HepG2 (cell line): Measurements from ENCODE around the gene PKIG. TPM values are rescaled to one million over a fixed set of nuclear protein-coding genes. Genes with fewer than 3 reads are reported as not detected.

ENCODE experiments used
- AGO2 ChIP-seq: fragments of 200-400 bp; formaldehyde crosslinking; optimal IDR thresholded peaks from 2 replicates; pipeline ENCODE3; 2017; ENCODE audit warnings: mild to moderate bottlenecking, low read depth, low read length, moderate library complexity
- CBX5 ChIP-seq: sonication (generic); formaldehyde crosslinking; IDR thresholded peaks from 2 replicates; pipeline ENCODE4 v1.4.0; 2020; ENCODE audit warnings: missing genetic modification reagents, borderline replicate concordance
- HNF1B ChIP-seq: sonication (generic); formaldehyde crosslinking; IDR thresholded peaks from 2 replicates; pipeline ENCODE4 v1.5.1; 2020; ENCODE audit warnings: mild to moderate bottlenecking, moderate library complexity, missing genetic modification reagents
- MAZ ChIP-seq, 2 experiments: sonication (generic) in 1 of 2; formaldehyde crosslinking in 1 of 2; IDR thresholded peaks; 2 replicates each; pipeline versions ENCODE4 v1.5.0 to v1.6.1; 2012 to 2020; ENCODE audit warnings: low read depth in 2 of 2, mild to moderate bottlenecking in 2 of 2, borderline replicate concordance in 1 of 2, improper control_type of control experiment in 1 of 2, low read length in 1 of 2, missing genetic modification reagents in 1 of 2, moderate library complexity in 1 of 2
- MEF2D ChIP-seq: sonication (generic); formaldehyde crosslinking; IDR thresholded peaks from 2 replicates; pipeline ENCODE4 v1.5.1; 2020; ENCODE audit warnings: mild to moderate bottlenecking, missing genetic modification reagents
- MXD3 ChIP-seq: IDR thresholded peaks from 2 replicates; pipeline ENCODE4 v1.6.1; 2016; ENCODE audit warnings: mild to moderate bottlenecking, missing biosample characterization, missing genetic modification reagents
- PPARG ChIP-seq: conservative IDR thresholded peaks from 2 replicates; pipeline ENCODE4 v1.6.1; 2016; ENCODE audit warnings: missing biosample characterization, missing genetic modification reagents
- RORA ChIP-seq: sonication (generic); formaldehyde crosslinking; IDR thresholded peaks from 2 replicates; pipeline ENCODE4 v1.5.0; 2020; ENCODE audit warnings: mild to moderate bottlenecking, missing genetic modification reagents, moderate library complexity
- SKI ChIP-seq: fragments of 450-650 bp; IDR thresholded peaks from one replicate; pipeline ENCODE4 v1.6.1; 2018; ENCODE audit warnings: mild to moderate bottlenecking; ENCODE audit not compliant: partially characterized antibody
- TAF1 ChIP-seq: sonication (generic); formaldehyde crosslinking; IDR thresholded peaks from 2 replicates; pipeline ENCODE4 v1.4.0; 2020; ENCODE audit warnings: missing genetic modification reagents
- ZBED4 ChIP-seq: sonication (generic); formaldehyde crosslinking; IDR thresholded peaks from 2 replicates; pipeline ENCODE4 v1.4.0; 2020; ENCODE audit warnings: missing genetic modification reagents, borderline replicate concordance
- ZBTB21 ChIP-seq: sonication (generic); formaldehyde crosslinking; IDR thresholded peaks from 2 replicates; pipeline ENCODE4 v1.4.0; 2020; ENCODE audit warnings: missing genetic modification reagents
- ZFP91 ChIP-seq: sonication (generic); formaldehyde crosslinking; IDR thresholded peaks from 2 replicates; pipeline ENCODE4 v1.9.0; 2022; ENCODE audit warnings: missing genetic modification reagents, mild to moderate bottlenecking, borderline replicate concordance
- ZFX ChIP-seq: sonication (generic); formaldehyde crosslinking; IDR thresholded peaks from 2 replicates; pipeline ENCODE4 v1.4.0; 2020; ENCODE audit warnings: mild to moderate bottlenecking, low read depth, missing genetic modification reagents, moderate library complexity
- ZNF20 ChIP-seq: sonication (generic); formaldehyde crosslinking; IDR thresholded peaks from 2 replicates; pipeline ENCODE4 v1.4.0; 2020; ENCODE audit warnings: mild to moderate bottlenecking, moderate library complexity, missing genetic modification reagents
- ZNF232 ChIP-seq: sonication (generic); formaldehyde crosslinking; IDR thresholded peaks from 2 replicates; pipeline ENCODE4 v1.4.0; 2020; ENCODE audit warnings: missing genetic modification reagents, borderline replicate concordance
- ZNF235 ChIP-seq: sonication (generic); formaldehyde crosslinking; IDR thresholded peaks from 2 replicates; pipeline ENCODE4 v1.8.1; 2023; ENCODE audit warnings: mild to moderate bottlenecking, missing genetic modification reagents, borderline replicate concordance
- ZNF557 ChIP-seq: sonication (generic); formaldehyde crosslinking; IDR thresholded peaks from 2 replicates; pipeline ENCODE4 v1.4.0; 2020; ENCODE audit warnings: missing genetic modification reagents
- ZNF703 ChIP-seq: sonication (generic); formaldehyde crosslinking; IDR thresholded peaks from 2 replicates; pipeline ENCODE4 v1.5.1; 2020; ENCODE audit warnings: missing genetic modification reagents, mild to moderate bottlenecking, moderate library complexity, borderline replicate concordance
- polyA plus RNA-seq, 8 experiments: library from polyadenylated mRNA; depleted of rRNA in 3 of 8; stranded (reverse) in 7 of 8; unstranded in 1 of 8; fragments of >200 nt; fragmentation: Illumina TruSeq in 4 of 8; extraction: Trizol in 4 of 8; gene quantifications; 2 replicates each; pipeline versions ENCODE4 v1.2.1 to v1.2.3, GENCODE V29; 2011 to 2016; ENCODE audit warnings: low read depth in 4 of 8, missing spikeins in 1 of 8, mixed read lengths in 1 of 8; ENCODE audit not compliant: insufficient read depth in 1 of 8
- total RNA-seq, 5 experiments: library from RNA; depleted of rRNA; stranded (reverse); fragments of >200 nt; fragmentation: Illumina TruSeq; extraction: Trizol; gene quantifications; 2 replicates each; pipeline ENCODE4 v1.2.3, GENCODE V29; 2016; ENCODE audit warnings: low read depth in 1 of 5

Gene PKIG
- total and polyA plus RNA-seq, 2 of the 13 experiments (the other 11 are each of a cell fraction or from before 2014, with no cell fraction given): 30.8 to 44.5 TPM

DNA sequence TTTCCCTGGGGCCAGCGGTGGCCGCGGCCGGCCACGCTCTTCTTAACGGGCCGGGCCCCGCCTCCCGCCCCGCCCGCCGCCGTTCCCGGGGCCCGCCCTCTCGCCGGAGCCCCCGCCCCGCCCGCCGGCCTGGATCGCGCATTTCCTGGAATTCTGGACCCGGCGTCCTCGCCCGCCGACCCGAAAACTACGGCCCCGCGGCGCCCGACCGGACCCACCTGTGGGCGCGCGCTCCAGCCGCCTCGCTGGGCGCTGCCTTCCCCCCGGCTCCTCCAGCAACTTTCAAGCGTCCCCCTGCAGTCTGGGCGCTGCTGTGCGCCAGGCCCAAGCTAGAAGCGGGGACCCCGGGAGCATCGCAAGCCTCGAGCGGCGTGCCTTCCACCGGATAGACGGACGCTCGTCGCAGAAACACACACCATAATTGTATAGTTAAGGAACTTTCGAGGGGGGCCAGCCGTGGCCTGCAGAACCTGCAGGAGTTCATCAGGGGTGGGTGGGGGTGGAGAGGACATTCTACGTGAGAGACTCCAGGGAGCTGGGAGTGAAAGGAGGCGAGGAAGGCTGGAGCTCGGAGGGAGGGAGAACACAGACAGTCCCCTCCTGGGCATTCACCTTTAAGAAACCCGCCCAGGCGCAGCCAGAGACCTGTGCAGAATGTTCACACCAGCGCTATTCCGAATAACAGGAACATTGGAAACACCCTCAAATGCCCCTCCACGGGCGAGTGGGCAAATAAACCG, 69.5 kb downstream of the PKIG start, which contains the start of gene ADA (continued):
- TF ChIP-seq HNF1B (CRISPR knock-in tag) (0 out of 2 replicates have a peak, but pooled peaks have one; percentile 32), CBX5 (CRISPR knock-in tag) (no peak), ZNF20 (CRISPR knock-in tag) (no peak), ZFP91 (peak; percentile 75; the same call in 1 of the 2 replicates), MEF2D (no peak), SKI (peak; percentile 76), ZBTB21 (CRISPR knock-in tag) (no peak), ZFX (CRISPR knock-in tag) (peak; percentile 74), AGO2 (no peak), PPARG (CRISPR knock-in tag) (0 out of 2 replicates have a peak, but pooled peaks have one; percentile 25), ZNF703 (CRISPR knock-in tag) (no peak), ZNF235 (CRISPR knock-in tag) (peak; percentile 72; the same call in 1 of the 2 replicates), ZNF232 (CRISPR knock-in tag) (no peak), ZNF557 (CRISPR knock-in tag) (0 out of 2 replicates have a peak, but pooled peaks have one; percentile 23), RORA (CRISPR knock-in tag) (no peak; the same call in 1 of the 2 replicates), TAF1 (CRISPR knock-in tag) (0 out of 2 replicates have a peak, but pooled peaks have one; percentile 0), ZBED4 (peak; percentile 35; the same call in 1 of the 2 replicates), MAZ (IDR thresholded peaks at IDR 0.05; ENCODE audit: borderline replicate concordance, low read depth, low read length) (peak; percentile 32; the same call in 1 of the 2 replicates), MAZ (CRISPR knock-in tag; IDR thresholded peaks at IDR 0.05; ENCODE audit: low read depth) (peak; percentile 76; the same call in 1 of the 2 replicates), MXD3 (CRISPR knock-in tag) (0 out of 2 replicates have a peak, but pooled peaks have one; percentile 43)
